Smooth muscle cell (in vitro differentiated cells): ENCODE data around the gene PRDM16. TPM values are rescaled to one million over a fixed set of nuclear protein-coding genes. Genes with fewer than 3 reads are reported as not detected.

Source experiments
- DNase-seq: peaks from one replicate; lab custom pipeline; 2025; ENCODE audit not compliant: unreplicated experiment; lab: John Stamatoyannopoulos, UW
- H2AFZ ChIP-seq: fragments of 200-600 bp; sonication (generic); 2 replicates; pipeline ENCODE4 v1.6.0; 2016; ENCODE audit warnings: antibody characterized with exemption, low read depth, mild to moderate bottlenecking
- H3F3A ChIP-seq: fragments of 200-600 bp; sonication (generic); 2 replicates; pipeline ENCODE4 v1.6.0; 2017; ENCODE audit warnings: antibody characterized with exemption, low read depth
- H3K27ac ChIP-seq: fragments of 200-600 bp; sonication (generic); 2 replicates; pipeline ENCODE4 v1.5.1; 2016; ENCODE audit warnings: low read depth, mild to moderate bottlenecking
- H3K27me3 ChIP-seq: fragments of 200-600 bp; sonication (generic); 2 replicates; pipeline ENCODE4 v1.6.1; 2016; ENCODE audit warnings: low read depth, mild to moderate bottlenecking
- H3K36me3 ChIP-seq: fragments of 200-600 bp; sonication (generic); 2 replicates; pipeline ENCODE4 v1.5.1; 2016; ENCODE audit warnings: low read depth
- H3K4me1 ChIP-seq: fragments of 200-600 bp; sonication (generic); 2 replicates; pipeline ENCODE4 v1.5.1; 2016; ENCODE audit warnings: low read depth
- H3K4me2 ChIP-seq: fragments of 200-600 bp; sonication (generic); 2 replicates; pipeline ENCODE4 v1.6.0; 2016; ENCODE audit warnings: mild to moderate bottlenecking
- H3K4me3 ChIP-seq: fragments of 200-600 bp; sonication (generic); 2 replicates; pipeline ENCODE4 v1.5.1; 2016; ENCODE audit warnings: mild to moderate bottlenecking
- H3K79me2 ChIP-seq: fragments of 200-600 bp; sonication (generic); 2 replicates; pipeline ENCODE4 v1.6.0; 2016; ENCODE audit warnings: low read depth, mild to moderate bottlenecking
- H3K9ac ChIP-seq: fragments of 200-600 bp; sonication (generic); 2 replicates; pipeline ENCODE4 v1.6.0; 2016; ENCODE audit warnings: low read depth
- H3K9me3 ChIP-seq: fragments of 200-600 bp; sonication (generic); replicated peaks from 2 replicates; pipeline ENCODE4 v1.5.1; 2016; ENCODE audit warnings: low read depth
- H4K20me1 ChIP-seq: fragments of 200-600 bp; sonication (generic); 2 replicates; pipeline ENCODE4 v1.6.0; 2016; ENCODE audit warnings: low read depth
- CTCF ChIP-seq: fragments of 200-600 bp; sonication (generic); IDR thresholded peaks from 2 replicates; pipeline ENCODE4 v1.5.1; 2017; ENCODE audit warnings: borderline replicate concordance, mild to moderate bottlenecking, antibody characterized with exemption; ENCODE audit not compliant: insufficient read depth, poor library complexity, severe bottlenecking
- WGBS: methylation state at CpG from one replicate; pipeline ENCODE4 v1.1.7; 2016; ENCODE audit warnings: low lambda C conversion rate; 5-methylcytosine and 5-hydroxymethylcytosine counted together
- polyA plus RNA-seq: library from polyadenylated mRNA; unstranded; fragments of >200 nt; fragmentation: Nextera tagmentation; extraction: Ambion mirVana; gene quantifications from 2 replicates; pipeline ENCODE4 v1.2.1, GENCODE V29; 2016
- total RNA-seq: library from RNA; depleted of rRNA; stranded (reverse); fragments of >200 nt; gene quantifications from 2 replicates; pipeline ENCODE4 v1.2.3, GENCODE V29; 2014

Gene PRDM16
- total and polyA plus RNA-seq, 2 experiments from 2014 or later = 0.72 to 1.3 TPM

GRCh38 chr1:3061566-3061965 is 7.4 kb upstream of the PRDM16 start:
- Histone ChIP-seq H3K36me3 (no peaks in the 10 kb centered on the region), H3K4me1 (peaks cover 18% of the 10 kb centered on the region), H4K20me1 (no peaks in the 10 kb centered on the region), H2AFZ (no peak overlapping the region), H3K79me2 (no peaks in the 10 kb centered on the region), H3K9ac (no peak overlapping the region), H3K27ac (no peak overlapping the region), H3K9me3 (no peaks in the 10 kb centered on the region), H3K27me3 (peaks cover 96% of the 10 kb centered on the region), H3K4me2 (no peak overlapping the region), H3F3A (no peaks in the 10 kb centered on the region), H3K4me3 (no peak overlapping the region)
- DNase-seq = no peak
- WGBS = 65% methylated on average over 5 of the region's 5 CpGs
- no peak for TF ChIP-seq CTCF

- H2AFZ ChIP-seq = no peak overlapping the region
- H3K9me3 ChIP-seq = no peaks in the 10 kb centered on the region
- no peak overlapping the region for H3K4me3 ChIP-seq
- DNase-seq = no peak
- H3K4me1 ChIP-seq = peaks cover 18% of the 10 kb centered on the region
- WGBS = 55% methylated on average over 21 of the region's 21 CpGs
- no peak for TF ChIP-seq CTCF
- no peak overlapping the region for H3K4me2 ChIP-seq
- no peak overlapping the region for H3K9ac ChIP-seq
- H3K27me3 ChIP-seq = peaks cover 97% of the 10 kb centered on the region
- H3K79me2 ChIP-seq = no peaks in the 10 kb centered on the region
- H4K20me1 ChIP-seq = no peaks in the 10 kb centered on the region
- H3K27ac ChIP-seq = no peak overlapping the region
- no peaks in the 10 kb centered on the region for H3K36me3 ChIP-seq
- H3F3A ChIP-seq = no peaks in the 10 kb centered on the region
Observed at GRCh38 chr1:3061981-3062615, 6.9 kb upstream of the PRDM16 start.

GRCh38 chr1:3062616-3063378 is 6.2 kb upstream of the PRDM16 start:
- Histone ChIP-seq H3K36me3 (no peaks in the 10 kb centered on the region), H2AFZ (no peak overlapping the region), H3K9ac (no peak overlapping the region), H3K79me2 (no peaks in the 10 kb centered on the region), H4K20me1 (no peaks in the 10 kb centered on the region), H3K27ac (no peak overlapping the region), H3F3A (no peaks in the 10 kb centered on the region), H3K4me2 (peak overlapping the region; percentile 84), H3K27me3 (peaks cover 97% of the 10 kb centered on the region), H3K9me3 (no peaks in the 10 kb centered on the region), H3K4me3 (peak overlapping the region; percentile 42), H3K4me1 (peaks cover 22% of the 10 kb centered on the region)
- TF ChIP-seq CTCF = no peak
- DNase-seq = no peak
- 21% methylated on average over 18 of the region's 50 CpGs for WGBS
